Measurements from ENCODE around the gene USP37.

Gene USP37

DNA sequence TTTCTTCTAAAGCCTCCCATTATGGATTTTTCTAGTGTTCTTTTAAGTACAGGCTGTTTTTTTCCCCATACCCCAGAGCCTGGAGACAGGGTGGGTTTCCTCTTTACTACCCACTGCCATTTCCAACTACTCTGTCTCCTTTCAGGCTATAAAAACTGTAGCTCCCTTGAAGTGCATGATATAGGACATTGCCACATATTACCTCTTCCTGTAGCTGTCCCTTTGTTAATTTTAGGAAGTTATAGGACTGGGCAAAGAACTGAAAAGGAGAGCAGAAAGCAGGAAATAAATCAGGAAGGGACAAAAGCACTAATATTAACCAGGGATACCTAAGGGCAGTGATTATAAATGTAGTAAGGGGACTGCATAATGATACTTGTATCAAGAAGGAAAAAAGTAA is 95.2 kb downstream of the USP37 start:
- peak in 3 of 4 experiments; percentile 9 to 57 (median 51) for DNase-seq

DNA sequence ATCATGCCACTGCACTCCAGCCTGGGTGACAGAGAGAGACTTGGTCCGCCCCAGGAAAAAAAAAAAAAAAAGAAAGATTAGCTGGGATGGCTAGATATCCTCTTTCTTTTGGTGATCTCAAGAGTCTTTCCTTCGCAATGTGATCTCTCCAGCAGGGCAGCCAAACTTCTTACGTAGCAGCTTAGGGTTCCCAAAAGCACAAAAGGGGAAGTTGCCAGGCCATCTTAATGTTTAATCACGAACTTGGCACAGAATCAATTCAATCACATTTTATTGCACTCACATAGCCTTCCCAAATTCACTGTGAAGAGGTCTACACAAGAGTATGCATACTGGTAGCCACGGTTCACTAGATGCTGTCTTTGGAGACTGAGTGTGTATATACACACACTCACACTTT is 96.2 kb downstream of the USP37 start:
- DNase-seq = peak; percentile 87 to 96 (median 91)

DNA sequence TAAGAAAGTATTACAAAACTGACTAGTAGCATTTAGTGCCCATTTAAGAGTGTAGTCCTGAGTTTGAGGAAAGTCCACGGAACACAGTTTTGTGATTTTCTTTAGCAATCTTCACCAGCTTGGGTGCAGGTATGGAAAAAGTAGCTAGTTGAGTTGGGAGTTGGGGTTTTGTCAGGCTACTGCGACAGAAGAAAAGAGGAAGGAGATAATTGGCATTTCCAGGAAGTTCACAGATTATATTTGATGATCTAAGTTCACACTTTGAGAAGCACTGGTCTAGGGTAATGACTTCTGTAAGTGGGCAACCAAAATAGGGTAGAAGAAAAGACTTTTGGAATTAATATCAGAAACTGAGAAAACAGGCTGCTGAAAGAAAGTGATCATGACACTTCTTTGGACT is 97.1 kb downstream of the USP37 start:
- DNase-seq = peak; percentile 3 to 56 (median 29)

DNA sequence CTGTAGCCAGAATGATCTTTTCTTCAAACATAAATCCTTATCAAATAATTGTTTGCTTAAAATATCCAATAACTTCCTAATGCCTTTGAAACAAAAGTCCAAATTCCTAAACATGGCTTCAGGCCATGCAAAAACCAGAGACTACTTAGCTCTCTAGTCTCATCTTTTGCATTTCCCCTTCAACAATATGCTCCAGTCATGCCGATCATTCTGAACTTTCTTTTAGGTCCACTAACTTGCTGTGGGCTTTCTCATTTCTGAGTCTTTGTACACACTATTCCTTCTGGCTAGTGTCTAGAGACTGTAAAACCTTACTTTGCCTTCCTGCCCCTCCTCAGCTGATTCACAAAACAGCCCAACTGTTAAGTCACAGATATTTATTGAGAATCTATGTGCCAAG is 97.7 kb downstream of the USP37 start:
- DNase-seq = no peak

DNA sequence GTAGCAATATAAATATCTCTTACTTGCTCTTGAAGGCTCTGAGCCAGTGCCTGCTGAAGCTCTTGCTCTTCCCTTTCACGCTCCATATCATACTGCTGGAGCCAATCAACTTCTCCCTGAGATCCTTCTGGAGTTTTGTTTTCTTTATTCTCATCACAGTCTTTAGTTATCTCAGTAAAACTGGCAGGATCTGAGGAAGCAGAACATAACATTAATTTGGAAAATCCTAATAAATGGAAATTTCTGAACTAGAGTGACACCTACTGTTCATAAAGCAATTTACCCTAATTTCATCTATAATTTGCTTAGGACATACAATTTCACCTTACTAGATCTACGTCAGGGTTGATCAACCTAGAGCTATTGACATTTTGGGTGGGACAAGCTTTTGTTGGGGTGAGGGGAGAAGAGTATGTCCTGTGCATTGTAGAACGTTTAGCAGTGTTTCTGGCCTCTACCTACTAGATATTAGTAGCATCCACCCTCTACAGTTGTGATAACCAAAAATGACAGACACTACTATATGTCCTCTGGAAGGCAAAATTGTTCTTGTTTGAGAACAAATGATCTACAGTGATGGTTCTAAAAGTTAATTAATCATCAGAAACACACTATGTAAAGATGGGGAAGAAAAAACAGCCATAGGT is 102.0 kb downstream of the USP37 start:
- DNase-seq = peak in 2 of 4 experiments; percentile 44 to 67

DNA sequence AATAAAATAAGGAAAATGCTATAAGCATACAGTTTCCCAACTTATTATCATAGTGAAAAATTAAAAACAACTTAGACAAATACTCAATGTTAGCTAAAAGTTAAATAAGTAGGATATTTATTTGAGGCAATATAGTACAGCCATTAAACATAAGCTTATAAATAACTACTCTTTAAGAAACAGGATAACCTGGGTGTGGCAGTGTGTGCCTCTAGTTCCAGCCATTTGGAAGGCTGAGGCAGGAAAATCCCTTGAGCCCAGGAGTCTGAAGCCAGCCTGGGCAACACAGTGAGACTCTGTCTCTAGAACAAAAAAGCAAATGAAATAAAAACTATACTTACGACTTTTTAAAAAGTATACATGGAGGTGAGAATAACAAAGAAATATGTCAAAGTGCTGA is 109.6 kb downstream of the USP37 start:
- DNase-seq = no peak

DNA sequence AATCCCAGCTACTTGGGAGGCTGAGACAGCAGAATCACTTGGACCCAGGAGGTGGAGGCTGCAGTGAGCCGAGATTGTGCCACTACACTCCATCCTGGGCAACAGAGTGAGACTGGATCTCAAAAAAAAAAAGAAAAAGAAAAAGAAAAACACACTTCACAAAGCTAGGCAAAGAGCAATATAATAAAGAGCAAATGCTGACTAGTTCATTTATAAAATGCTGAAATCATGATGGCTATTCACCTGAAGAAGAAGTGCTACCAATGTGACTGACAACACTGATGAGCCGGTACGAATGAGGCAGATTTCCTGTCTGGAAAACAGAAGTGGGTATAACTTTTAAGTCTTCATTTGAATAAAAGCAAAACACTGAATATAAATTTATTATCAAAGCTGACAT is 111.3 kb downstream of the USP37 start:
- DNase-seq = no peak

DNA sequence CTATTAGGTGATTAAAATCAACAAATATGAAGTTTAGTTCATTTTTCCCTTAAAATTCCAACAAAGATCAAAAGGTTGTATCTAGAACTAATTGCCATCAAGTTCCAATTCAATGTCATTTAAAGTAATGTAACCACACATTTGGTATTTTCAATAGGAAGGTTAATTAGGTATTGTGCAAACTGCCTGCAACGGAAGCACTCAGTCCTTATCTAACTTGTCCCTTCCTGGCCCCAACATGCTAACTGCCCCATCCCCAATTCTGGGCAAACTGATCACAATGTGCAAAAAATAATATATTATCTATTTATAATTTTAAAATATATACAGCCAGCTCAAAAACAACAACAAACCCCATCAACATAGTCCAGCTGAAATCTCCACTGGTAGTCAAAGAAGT is 116.1 kb downstream of the USP37 start:
- DNase-seq = no peak

DNA sequence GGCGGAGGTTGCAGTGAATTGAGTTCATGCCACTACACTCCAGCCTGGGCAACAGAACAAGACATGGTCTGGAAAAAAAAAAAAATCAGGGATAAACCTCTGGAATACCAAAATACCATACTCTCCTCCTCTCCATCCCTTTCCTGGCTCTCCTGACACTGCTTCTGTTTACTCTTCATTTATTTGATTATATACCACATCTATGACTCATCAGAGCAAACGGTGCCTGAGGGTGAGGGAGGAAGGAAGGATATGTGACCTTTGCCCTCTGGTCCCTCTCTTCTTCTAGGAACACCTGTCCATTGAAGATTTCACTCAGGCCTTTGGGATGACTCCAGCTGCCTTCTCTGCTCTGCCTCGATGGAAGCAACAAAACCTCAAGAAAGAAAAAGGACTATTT is 119.2 kb downstream of the USP37 start:
- no peak for DNase-seq

DNA sequence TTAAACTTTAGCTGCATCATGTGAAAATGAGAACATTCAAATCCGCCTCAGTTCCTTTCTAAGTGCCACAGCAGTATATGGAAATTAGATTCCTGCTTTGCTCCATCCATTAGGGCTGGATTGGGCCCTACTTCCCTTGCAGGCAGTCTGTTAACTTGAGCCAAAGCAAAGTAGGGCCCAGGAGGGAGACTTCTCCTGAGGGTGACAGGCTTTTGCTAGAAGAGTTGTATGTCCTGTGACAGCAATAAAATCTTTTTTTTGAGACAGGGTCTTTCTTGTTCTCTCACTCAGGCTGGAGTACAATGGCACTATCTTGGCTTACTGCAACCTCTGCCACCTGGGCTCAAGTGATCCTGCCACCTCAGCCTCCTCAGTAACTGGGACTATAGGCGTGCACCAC is 121.1 kb downstream of the USP37 start:
- no peak for DNase-seq

DNA sequence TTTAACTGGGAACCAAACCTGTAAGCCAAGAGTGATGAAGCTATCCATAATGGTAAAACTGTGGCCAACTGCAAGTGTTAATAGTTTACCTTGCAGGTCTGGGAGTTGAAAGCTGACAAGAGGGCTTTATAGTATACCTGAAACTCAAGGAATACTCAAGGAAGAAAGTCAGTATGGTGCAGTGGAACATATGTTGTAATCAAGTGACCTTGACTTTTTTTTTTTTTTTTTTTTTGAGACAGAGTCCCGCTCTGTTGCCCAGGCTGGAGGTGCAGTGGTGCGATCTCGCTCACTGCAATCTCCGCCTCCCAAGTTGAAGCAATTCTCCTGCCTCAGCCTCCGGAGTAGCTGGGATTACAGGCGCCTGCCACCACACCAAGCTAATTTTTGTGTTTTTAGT is 121.6 kb downstream of the USP37 start:
- DNase-seq = no peak

DNA sequence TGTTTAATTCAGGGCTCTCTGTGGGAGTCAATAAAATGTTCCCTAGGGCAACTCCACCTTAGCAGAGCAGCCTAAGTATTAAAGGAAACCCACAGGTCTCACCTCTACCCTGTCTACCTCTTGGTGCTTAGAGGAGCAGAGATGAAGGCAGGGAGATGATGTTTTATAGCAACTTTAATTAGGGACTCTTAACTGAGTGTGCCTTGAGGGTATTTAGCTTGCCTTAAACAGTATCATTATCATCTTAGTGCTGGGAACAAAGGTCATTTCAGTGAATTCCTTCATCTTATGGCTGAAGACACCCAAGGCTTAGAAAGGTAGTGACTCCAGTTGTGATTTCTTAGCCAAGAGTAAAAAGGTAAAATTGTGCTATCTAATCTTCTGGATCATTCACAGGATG is 122.5 kb downstream of the USP37 start:
- no peak for DNase-seq

DNA sequence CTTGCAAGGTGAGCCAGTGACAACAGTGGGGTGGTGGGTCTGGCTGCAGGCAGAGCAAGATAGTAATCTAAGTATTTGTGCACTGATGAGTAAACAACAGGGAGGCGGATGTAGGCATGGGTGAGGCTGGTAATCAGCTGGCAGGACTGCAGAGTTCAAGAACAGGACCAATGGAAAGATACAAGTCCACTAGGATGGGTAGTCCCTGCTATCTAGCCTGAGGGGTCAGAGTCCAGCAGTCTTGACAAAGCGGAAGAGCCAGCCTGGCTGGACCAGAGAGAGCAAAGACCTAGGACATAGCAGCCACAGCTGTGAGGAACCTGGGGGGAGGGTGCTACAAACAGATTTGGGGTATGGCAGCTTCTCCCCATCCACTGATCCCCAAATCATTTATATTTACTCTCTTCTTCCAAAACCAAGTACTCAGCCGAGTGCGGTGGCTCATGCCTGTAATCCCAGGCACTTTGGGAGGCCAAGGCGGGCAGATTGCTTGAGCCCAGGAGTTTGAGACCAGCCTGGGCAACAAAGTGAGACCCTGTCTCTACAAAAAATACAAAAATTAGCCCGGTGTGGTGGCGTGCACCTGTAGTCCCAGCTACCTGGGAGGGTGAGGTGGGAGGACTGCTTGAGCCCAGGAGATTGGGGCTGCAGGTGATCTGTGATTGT is 123.3 kb downstream of the USP37 start:
- DNase-seq = no peak

DNA sequence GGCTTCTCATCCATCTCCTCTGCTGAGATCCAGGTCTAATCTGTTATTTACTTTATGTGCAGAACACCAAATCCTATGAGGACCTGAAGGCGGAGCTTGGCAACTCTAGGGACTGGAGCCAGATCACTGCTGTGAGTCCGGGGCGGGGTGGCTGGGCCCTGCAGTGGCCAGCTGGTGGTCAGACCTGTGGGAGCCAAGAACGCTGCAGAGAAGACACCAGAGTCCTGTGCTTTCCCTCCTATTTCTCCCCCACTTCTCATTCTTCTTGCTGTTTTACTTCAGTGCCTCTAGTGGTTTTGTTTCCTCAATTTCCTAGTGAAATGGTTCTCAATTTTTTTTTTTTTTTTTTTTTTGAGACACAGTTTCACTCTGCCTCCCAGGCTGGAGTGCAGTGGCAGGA is 129.6 kb downstream of the USP37 start:
- DNase-seq = peak in 3 of 4 experiments; percentile 22 to 56 (median 38)

DNA sequence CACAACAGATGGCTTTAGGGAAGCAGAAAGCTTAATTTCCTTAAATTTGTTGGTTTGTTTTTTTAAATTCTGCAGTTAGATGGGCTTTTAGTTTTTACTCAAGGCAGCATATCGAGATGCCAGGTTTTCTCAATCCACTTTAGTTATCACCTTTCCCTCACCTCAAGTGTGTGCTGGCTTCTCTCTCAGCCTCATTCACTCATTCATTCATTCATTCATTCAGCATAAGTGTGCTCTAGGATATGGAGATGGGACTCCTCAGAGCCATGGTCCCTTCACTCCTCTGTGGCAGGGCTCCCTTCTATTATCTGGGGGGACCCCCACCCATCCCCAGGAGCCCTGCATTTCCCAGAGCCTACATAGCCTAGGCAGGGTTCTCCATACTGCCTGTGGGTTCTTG is 130.2 kb downstream of the USP37 start:
- no peak for DNase-seq

DNA sequence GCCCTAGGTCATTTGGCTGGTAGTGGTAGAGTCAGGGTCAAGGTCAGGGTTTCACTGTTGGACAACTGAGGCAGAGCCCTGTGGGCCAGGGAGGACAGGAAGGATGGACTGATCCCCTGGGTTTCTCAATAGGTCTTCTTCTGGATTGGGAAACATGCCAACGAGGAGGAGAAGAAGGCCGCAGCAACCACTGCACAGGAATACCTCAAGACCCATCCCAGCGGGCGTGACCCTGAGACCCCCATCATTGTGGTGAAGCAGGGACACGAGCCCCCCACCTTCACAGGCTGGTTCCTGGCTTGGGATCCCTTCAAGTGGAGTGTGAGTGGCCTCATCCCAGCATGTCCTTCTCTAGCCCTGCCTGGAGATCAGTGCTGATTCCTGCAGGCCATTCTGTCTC is 131.2 kb downstream of the USP37 start:
- no peak for DNase-seq

DNA sequence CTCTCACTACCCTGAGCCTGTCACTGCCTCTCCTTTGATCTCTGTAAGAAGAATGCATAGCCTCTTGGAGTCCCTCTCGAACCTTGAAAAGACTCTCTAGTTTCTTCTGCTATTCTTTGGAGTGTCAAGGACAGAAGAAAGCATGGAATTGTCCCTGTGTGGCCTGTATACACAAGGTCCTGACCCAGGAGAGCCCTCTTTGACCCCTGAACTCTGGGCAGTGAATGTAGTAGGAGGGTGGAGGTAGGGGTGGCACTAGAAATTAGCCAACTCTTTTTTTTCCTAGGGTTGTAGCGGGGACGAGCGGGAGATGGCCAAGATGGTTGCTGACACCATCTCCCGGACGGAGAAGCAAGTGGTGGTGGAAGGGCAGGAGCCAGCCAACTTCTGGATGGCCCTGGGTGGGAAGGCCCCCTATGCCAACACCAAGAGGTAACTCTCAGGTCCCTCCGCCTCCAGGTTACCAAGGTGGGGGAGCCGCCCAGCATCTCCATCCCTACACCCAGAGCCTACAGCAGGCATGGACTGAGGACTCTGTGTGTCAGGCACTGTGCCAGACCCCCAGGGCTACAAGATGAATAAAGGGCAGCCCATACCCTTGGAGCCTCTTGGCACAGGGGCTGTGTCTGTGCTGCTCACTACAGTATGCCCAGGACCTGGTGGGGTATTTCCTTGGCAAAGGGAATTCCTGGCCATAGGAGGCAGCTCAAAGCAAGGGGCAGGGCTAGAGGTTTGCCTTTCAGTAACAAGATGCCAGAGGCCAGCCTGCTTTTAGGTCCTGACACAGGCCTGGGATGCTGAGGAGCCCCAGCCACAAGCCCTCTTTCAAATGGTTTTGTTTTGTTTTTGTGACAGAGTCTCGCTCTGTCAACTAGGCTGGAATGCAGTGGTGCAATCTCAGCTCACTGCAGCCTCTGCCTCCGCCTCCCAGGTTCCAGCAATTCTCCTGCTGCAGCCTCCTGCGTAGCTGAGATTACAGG is 132.9 kb downstream of the USP37 start:
- no peak for DNase-seq

DNA sequence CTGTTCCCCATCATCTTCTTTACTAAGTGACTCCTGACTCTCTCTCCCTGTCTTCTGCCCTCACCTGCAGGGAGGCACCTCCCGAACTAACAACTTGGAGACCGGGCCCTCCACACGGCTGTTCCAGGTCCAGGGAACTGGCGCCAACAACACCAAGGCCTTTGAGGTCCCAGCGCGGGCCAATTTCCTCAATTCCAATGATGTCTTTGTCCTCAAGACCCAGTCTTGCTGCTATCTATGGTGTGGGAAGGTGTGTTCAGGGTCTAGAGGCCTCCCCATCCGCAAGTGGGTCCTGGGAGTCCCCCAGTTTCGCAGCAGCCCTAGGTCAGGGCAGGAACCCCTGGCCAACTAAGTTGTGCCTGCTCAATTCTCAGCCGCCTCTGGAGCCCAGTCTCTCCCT is 133.7 kb downstream of the USP37 start:
- DNase-seq = no peak

DNA sequence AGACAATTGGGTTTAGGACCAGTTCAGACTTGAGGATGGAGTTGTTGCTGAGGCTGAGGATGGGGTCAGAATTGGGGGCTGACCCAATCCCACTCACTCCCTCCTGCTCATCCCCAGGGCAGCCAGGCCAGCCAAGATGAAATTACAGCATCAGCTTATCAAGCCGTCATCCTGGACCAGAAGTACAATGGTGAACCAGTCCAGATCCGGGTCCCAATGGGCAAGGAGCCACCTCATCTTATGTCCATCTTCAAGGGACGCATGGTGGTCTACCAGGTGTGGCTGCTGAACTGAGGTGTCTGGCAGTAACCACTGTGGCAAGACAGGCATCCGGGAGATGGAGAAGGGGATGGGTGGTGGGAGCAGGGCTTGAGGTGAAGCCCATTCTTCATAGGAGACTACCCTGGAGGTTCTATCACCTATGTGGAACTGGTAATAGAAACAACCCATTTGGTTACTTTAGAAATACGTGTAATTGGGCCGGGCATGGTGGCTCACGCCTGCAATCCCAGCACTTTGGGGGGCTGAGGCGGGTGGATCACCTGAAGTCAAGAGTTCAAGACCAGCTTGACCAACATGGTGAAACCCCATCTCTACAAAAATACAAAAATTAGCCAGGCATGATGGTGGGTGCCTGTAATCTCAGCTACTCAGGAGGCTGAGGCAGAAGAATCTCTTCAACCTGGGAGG is 135.3 kb downstream of the USP37 start:
- DNase-seq = no peak

DNA sequence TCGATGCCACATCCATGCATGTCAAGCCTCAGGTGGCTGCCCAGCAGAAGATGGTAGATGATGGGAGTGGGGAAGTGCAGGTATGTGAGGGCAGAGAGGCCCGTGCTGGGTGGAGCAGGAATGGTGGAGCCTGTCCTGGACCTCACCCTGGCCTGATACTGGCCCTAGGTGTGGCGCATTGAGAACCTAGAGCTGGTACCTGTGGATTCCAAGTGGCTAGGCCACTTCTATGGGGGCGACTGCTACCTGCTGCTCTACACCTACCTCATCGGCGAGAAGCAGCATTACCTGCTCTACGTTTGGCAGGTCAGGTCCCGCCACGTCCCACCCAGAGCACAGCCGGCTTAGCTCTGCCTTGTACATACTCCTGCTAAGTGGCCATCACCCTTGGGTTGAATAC is 136.3 kb downstream of the USP37 start:
- no peak for DNase-seq

DNA sequence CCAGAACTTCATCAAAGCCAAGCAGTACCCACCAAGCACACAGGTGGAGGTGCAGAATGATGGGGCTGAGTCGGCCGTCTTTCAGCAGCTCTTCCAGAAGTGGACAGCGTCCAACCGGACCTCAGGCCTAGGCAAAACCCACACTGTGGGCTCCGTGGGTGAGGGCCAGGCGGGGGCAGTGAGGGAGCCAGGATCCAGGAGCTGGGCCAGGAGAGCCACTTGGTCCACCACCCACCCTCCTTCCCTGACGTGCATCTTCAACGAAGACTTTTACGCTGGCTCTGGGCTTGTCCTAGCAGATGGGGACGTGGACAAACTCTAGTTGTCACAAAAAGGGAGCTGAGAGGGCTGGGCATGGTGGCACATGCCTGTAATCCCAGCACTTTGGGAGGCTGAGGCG is 137.4 kb downstream of the USP37 start:
- DNase-seq = no peak

DNA sequence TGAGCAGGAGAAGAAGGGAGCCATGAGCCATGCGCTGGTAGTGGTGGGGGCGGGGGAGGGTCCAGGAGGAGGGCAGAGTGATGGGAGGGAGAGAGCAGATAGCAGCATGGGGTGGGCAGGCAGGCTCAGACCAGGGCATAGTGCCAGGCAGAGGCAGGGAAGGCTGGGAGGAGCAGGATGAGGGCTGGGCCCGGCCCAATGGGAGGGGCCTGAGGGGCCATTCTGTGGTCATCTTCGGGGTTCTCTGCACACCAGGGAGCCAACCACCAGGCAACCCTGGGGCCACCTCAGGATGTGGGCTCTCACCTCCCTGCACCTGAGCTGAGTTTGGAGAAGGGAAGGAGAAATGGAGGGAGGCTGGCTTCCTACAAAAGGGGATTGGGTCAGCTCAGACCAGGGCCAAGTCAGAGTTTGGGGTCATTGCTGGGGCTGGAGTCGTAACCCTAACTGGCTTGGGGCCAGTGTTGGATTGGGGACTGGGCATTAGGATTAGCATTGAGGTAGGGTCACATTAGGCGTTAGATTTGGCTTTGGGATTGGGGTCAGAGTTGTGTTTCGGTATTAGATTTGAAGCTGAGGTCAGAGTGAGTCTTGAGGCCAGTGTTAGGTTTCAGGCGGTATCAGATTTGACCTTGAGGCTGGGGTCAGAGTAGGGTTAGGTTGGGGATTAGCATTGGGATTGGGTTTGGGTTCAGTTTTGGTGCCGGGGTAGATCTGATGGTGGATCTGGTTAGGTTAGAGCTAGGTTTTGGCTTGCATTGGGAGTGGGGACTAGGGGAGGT is 138.0 kb downstream of the USP37 start:
- no peak for DNase-seq

Measured in suppressor macrophage (primary cell).